ENCODE data around the gene FARP1. TPM values are rescaled to one million over a fixed set of nuclear protein-coding genes. Genes with fewer than 3 reads are reported as not detected.

FARP1 gene
- total RNA-seq, 4 donors from 2014 or later: 28.3 to 69.2 (median 36.4) TPM

DNA sequence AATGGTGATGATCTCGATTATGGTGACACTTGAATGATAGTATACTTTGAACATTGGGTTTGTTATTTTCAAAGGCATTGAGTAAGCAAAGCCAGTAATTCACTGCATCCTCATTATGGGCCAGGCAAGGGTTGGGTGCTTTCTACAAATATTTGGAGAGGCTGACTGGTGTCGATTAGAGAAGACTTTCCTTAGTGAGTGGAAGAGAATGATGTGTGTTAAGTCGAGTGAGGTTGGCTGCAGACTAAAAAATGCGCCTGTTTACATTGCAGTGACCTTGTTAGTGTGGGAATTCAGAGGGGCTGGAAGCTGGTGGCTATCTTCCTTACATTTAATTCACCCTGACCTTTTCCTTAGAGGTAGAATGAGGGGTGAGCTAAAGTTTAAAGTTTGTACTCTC is 56.6 kb downstream of the FARP1 start:
- Histone ChIP-seq H3K27ac (no peak overlapping the region), H3K4me3 (no peak overlapping the region), H3K36me3 (no peaks in the 10 kb centered on the region), H3K4me1 (peaks cover 0 to 5% (median 0%) of the 10 kb centered on the region in 3 donors), H3K27me3 (no peaks in the 10 kb centered on the region), H3K9me3 (peaks cover 0 to 7% (median 0%) of the 10 kb centered on the region in 3 donors)
- no peak for TF ChIP-seq POLR2A (IDR thresholded peaks at IDR 0.05)
- TF ChIP-seq, protein P1, sequence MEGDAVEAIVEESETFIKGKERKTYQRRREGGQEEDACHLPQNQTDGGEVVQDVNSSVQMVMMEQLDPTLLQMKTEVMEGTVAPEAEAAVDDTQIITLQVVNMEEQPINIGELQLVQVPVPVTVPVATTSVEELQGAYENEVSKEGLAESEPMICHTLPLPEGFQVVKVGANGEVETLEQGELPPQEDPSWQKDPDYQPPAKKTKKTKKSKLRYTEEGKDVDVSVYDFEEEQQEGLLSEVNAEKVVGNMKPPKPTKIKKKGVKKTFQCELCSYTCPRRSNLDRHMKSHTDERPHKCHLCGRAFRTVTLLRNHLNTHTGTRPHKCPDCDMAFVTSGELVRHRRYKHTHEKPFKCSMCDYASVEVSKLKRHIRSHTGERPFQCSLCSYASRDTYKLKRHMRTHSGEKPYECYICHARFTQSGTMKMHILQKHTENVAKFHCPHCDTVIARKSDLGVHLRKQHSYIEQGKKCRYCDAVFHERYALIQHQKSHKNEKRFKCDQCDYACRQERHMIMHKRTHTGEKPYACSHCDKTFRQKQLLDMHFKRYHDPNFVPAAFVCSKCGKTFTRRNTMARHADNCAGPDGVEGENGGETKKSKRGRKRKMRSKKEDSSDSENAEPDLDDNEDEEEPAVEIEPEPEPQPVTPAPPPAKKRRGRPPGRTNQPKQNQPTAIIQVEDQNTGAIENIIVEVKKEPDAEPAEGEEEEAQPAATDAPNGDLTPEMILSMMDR (IDR thresholded peaks at IDR 0.05): no peak
- no peak for TF ChIP-seq POLR2AphosphoS5 (IDR thresholded peaks at IDR 0.05)
- TF ChIP-seq EP300 (IDR thresholded peaks at IDR 0.05): no peak
- ATAC-seq: no peak
- whole genome bisulfite sequencing, 2 donors (ENCODE audit: low coverage in 1 of 2): 50 to 64% methylated on average over 4 of the region's 4 CpGs

DNA sequence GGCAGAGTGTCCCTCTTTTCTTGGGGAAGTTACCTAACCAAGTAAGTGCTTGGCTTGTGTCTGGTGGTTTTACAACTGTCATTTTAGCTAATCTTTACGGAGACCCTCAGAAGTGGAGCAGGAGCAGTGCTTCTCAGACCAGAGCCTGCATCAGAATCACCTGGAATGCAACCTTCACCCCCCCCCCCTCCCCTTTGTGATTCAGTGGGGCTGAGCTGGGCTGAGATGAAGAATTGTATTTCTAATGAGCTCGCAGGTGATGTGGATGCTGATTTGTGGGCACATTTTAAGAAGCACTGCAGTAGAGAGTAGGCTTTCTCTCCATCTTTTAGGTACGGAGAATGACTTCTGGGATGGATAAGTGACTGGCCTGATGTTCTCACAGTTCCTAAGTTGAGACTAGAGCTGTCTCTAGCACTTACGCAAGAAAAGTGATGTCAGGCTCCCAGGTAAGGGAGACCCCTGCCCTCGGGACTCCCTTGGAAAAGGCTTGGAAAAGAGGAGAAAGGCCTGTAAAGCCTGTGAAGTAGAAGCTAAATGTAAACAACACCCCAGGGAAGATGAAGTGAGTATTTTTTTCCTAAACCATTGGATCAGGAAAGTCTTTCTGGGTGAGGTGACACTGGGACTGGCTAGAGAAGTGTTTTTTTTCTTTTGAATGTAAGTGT is 57.5 kb downstream of the FARP1 start:
- 85 to 91% methylated on average over 3 of the region's 5 CpGs for WGBS, 2 donors (ENCODE audit: low coverage in 1 of 2)
- no peak for ATAC-seq
- H3K9me3 ChIP-seq: peaks cover 0 to 15% (median 0%) of the 10 kb centered on the region in 3 donors
- H3K27me3 ChIP-seq: no peaks in the 10 kb centered on the region
- no peak for TF ChIP-seq POLR2A (IDR thresholded peaks at IDR 0.05)
- TF ChIP-seq, protein P1 (IDR thresholded peaks at IDR 0.05): no peak
- TF ChIP-seq EP300 (IDR thresholded peaks at IDR 0.05): no peak
- no peak for TF ChIP-seq POLR2AphosphoS5 (IDR thresholded peaks at IDR 0.05)
- peaks cover 0 to 5% (median 0%) of the 10 kb centered on the region in 3 donors for H3K4me1 ChIP-seq
- no peak overlapping the region for H3K27ac ChIP-seq
- H3K36me3 ChIP-seq: no peaks in the 10 kb centered on the region
- no peak overlapping the region for H3K4me3 ChIP-seq

DNA sequence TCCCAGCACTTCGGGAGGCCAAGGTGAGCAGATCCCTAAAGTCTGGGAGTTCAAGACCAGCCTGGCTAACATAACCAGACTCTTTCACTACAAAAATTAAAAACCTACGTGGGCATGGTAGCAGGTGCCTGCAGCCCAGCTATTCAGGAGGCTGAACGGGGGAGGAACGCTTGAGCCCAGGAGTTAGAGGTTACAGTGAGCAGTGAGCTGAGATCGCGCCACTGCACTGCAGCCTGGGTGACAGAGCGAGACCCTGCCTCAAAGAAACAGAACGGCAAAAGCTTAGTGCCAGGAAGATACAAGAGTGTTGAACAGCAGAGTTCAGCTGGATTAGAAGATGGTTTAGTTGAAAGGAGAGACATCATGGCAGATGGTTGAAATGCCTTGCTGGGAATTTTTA is 58.3 kb downstream of the FARP1 start:
- no peak for ATAC-seq
- H3K4me1 ChIP-seq: peaks cover 0 to 5% (median 0%) of the 10 kb centered on the region in 3 donors
- no peak overlapping the region for H3K27ac ChIP-seq
- no peaks in the 10 kb centered on the region for H3K27me3 ChIP-seq
- no peak for TF ChIP-seq EP300 (IDR thresholded peaks at IDR 0.05)
- TF ChIP-seq, protein P1 (IDR thresholded peaks at IDR 0.05): no peak
- TF ChIP-seq POLR2A (IDR thresholded peaks at IDR 0.05): no peak
- no peak for TF ChIP-seq POLR2AphosphoS5 (IDR thresholded peaks at IDR 0.05)
- WGBS, 2 donors (ENCODE audit: low coverage in 1 of 2): 84% methylated on average over 4 of the region's 8 CpGs; no CpG with 5 or more reads in 1 of the 2 donors
- no peaks in the 10 kb centered on the region for H3K36me3 ChIP-seq
- no peak overlapping the region for H3K4me3 ChIP-seq
- H3K9me3 ChIP-seq: peaks cover 0 to 24% (median 0%) of the 10 kb centered on the region in 3 donors

DNA sequence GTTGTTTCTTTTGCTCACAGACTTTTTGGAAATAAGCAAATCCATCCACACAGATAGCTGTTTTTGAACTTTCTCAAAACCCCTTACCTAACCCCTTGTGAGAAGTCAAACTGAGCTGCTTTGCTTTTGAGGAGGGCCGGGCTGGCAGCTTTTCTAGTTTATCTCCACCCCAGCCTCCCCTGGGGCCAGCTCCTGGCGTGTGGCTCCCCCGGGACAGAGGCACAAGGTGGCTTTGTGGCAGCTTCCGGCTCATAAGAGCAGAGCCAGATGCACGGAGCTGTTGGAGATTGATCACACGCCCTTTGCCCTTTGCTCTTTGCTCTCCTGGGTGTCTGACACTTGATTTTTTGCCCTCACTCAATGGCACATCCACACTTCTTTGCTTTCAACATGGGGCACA is 59.1 kb downstream of the FARP1 start:
- no peaks in the 10 kb centered on the region for H3K36me3 ChIP-seq
- peaks cover 0 to 5% (median 0%) of the 10 kb centered on the region in 3 donors for H3K4me1 ChIP-seq
- no peak for ATAC-seq
- TF ChIP-seq POLR2AphosphoS5 (IDR thresholded peaks at IDR 0.05): no peak
- no peak for TF ChIP-seq POLR2A (IDR thresholded peaks at IDR 0.05)
- no peak for TF ChIP-seq EP300 (IDR thresholded peaks at IDR 0.05)
- TF ChIP-seq, protein P1 (IDR thresholded peaks at IDR 0.05): no peak
- no peak overlapping the region for H3K4me3 ChIP-seq
- WGBS, 2 donors (ENCODE audit: low coverage in 1 of 2): 97 to 100% methylated on average over 2 to 4 of the region's 6 CpGs
- peaks cover 0 to 27% (median 0%) of the 10 kb centered on the region in 3 donors for H3K9me3 ChIP-seq
- no peak overlapping the region for H3K27ac ChIP-seq
- H3K27me3 ChIP-seq: no peaks in the 10 kb centered on the region

Data from gastroesophageal sphincter (tissue), 4 donors.